ENCODE data around the gene CHRNA4. TPM values are rescaled to one million over a fixed set of nuclear protein-coding genes. Genes with fewer than 3 reads are reported as not detected.

CHRNA4 gene
- total RNA-seq, 1 experiment from 2014 or later: not detected

DNA sequence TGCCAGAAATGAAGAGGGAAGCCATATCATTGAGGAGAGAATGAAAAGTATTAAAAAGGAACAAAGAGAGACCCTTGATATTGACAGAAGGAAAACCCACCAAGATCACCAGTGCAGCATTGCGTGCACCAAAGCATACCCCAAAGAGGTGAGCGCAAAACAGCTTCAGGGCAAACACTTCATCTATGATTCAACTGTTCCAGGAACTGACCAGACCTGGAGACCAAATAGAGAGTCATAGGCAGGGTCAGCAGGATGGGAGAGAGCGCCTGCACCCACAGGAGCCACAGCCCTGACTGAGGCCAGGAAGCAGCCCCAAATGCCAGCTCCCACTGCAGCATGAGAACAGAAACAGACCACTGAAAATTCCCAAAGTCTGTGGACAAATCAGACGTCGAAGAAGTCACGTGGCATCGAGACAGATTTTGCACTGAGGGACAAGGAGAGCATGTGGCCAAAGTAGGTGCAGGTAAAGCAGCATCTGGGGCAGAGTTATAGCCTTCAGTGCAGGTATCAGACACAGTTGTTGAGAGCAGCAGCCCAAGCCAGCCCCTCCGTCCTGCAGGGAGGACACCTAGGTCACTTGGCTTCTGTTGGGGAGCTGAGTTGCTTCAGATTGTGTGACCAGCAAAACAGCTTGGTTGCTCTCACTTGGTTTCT lies 29.3 kb downstream of the CHRNA4 start:
- in situ Hi-C loops (cut with HindIII; ENCODE audit: low pct_unique_long_range_greater_than_20kb, low sequenced_read_pairs): no loop called here
- DNase-seq (ENCODE audit: low read depth): no peak

GRCh38 chr20:63330940-63331339 lies 30.2 kb downstream of the CHRNA4 start:
- in situ Hi-C loops (cut with HindIII; ENCODE audit: low pct_unique_long_range_greater_than_20kb, low sequenced_read_pairs): no loop called here

DNA sequence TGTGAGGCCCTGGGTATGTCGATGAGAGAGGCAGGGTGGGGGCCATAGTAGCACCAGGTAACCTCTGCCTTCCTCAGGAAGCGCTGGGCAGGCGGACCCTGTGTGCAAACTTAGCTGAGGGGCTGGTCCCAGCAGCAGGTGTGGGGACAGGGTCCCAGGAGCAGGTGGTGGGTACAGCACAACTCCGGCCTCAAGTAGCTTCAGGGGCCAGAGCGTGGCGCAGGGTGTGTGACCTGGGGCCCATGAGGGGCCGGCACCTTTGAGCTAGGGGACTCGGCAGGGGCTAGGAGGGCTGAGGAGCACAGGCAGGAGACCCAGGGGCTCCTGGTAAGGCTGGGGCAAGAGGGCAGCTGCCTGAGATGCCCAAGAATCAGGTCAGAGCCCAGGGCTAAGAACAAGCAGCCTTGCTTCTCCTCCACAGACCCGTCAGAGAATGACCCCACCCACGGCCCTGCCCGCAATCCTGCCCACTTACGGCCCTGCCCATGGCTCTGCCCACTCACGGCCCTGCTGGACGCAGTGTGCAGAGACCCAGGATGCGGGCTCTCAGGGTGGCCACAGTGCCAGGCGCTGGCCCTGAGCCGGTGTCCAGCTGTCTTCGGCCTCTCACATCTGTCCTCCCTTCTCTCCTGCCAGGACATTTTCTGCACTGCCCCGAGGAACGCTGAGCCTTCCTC lies 30.9 kb downstream of the CHRNA4 start:
- in situ Hi-C loops (cut with HindIII; ENCODE audit: low pct_unique_long_range_greater_than_20kb, low sequenced_read_pairs): no loop called here
- DNase-seq (ENCODE audit: low read depth): no peak

More at GRCh38 chr20:63330940-63331339, 30.2 kb downstream of the CHRNA4 start:
- no peak for DNase-seq (ENCODE audit: low read depth)

DNA sequence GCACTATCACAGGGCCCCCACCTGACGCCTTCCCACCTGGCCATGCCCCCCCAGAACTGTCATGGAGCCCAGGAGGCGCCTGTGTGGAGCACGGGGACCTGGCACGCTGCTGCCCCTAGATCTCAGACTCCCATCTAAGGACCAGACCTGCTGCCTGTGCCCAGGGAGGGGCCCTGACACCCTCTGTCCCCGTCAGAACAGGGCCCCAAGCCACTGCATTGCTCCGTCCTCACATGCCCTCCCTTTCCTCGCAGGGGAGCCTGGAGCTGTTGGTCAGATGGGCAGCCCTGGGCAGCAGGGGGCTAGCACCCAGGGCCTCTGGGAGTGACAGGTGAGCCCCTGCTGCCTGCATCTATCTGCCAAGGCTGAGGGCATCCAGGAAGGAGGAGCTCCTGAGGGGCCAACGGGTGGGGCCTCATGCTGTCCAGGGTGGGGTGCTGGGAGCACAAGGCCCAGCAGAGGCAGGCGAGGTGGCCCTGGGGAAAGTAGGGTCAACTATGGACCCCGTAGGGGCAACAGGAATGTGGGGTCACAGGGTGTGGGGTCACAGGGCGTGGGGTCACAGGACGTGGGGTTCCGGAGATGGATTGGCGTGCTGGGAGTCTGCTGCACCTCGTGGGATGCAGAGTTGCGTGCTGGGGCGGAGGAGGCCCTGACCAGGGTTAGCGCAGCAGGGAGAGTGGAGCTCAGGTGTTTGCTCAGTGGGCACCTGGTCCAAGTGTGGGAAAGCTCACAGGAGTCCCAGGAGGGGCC lies 31.6 kb downstream of the CHRNA4 start:
- no peak for DNase-seq (ENCODE audit: low read depth)
- in situ Hi-C loops (cut with HindIII; ENCODE audit: low pct_unique_long_range_greater_than_20kb, low sequenced_read_pairs): no loop called here

- DNase-seq (ENCODE audit: low read depth): no peak
- in situ Hi-C loops (cut with HindIII; ENCODE audit: low pct_unique_long_range_greater_than_20kb, low sequenced_read_pairs): no loop called here
These were observed 32.4 kb downstream of the CHRNA4 start for GRCh38 chr20:63328718-63329275.

DNA sequence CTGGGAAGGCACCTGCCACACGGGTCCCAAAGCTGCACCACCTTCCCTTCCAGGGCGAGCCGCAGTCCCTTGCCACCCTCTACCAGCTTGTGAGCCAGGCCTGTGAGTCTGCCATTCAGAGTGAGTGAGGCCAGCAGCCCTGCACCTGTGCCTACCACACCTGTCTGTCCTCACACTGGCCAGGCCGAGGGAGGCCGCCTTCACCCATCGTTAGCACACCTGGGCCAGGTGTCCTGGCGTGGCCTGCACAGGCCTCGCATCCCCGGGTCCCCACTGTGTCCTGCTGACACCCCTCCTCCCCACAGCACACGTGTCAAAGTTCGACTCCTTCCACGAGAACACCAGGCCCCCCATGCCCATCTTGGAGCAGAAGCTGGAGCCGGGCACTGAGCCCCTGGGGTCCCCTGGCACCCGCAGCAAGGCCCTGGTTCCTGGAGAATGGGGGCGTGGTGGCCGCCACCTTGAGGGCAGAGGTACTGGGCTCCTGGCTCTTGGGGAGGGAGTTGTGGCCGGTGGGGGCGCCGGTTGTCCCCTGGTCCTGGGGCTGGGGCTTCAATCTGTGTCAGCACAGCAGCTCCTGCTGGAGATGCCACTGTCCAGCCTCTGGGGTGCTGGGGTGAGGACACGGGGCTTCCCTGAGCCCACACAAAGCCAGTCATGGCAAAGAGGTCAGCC lies 33.0 kb downstream of the CHRNA4 start:
- in situ Hi-C loops (cut with HindIII; ENCODE audit: low pct_unique_long_range_greater_than_20kb, low sequenced_read_pairs): no loop called here
- no peak for DNase-seq (ENCODE audit: low read depth)

GRCh38 chr20:63327231-63327745 lies 33.9 kb downstream of the CHRNA4 start:
- DNase-seq (ENCODE audit: low read depth): no peak
- in situ Hi-C loops (cut with HindIII; ENCODE audit: low pct_unique_long_range_greater_than_20kb, low sequenced_read_pairs): no loop called here

DNA sequence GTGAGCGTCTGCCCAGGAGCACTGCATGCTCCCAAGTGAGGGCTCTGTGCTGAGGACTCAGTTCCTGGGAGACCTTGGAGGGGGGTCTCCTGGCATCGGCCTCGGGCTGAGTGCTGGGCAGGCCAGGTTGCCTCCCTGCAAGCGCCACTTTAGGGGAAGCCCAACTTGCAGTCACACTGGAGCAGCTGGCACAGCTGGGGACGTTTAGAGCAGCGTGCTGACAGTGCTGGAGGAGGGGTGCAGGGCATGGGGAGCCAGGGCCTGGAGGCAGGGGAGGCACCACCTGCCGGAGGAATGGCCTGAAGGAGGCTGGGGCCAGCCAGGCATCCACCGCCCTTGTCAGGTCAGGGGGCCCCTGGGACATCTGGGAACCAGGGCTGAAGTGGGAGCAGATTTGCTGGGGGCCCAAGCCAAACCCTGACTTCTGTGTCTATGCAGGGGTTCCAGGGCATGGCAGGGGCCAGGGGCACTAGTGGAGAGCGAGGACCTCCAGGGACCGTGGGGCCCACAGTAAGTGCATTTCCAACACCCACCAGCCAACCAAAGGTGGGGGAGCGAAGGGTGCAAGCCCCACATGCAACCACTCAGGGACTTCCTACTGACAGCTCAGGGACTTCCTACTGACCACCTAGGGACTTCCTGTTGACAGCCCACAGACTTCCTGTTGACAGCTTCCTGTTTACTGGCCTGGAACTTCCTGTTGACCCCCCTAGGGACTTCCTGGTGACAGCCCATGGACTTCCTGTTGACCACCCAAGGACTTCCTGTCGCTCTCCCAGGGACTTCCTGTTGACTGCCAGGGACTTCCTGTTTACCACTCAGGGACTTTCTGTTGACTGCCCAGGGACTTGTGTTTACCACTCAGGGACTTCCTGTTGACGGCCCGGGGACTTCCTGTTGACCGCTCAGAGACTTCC lies 34.6 kb downstream of the CHRNA4 start:
- in situ Hi-C loops (cut with HindIII; ENCODE audit: low pct_unique_long_range_greater_than_20kb, low sequenced_read_pairs): no loop called here
- no peak for DNase-seq (ENCODE audit: low read depth)

- in situ Hi-C loops (cut with HindIII; ENCODE audit: low pct_unique_long_range_greater_than_20kb, low sequenced_read_pairs): no loop called here
- DNase-seq (ENCODE audit: low read depth): no peak
These were observed 35.4 kb downstream of the CHRNA4 start for GRCh38 chr20:63325554-63326313.

GRCh38 chr20:63325021-63325471 lies 36.1 kb downstream of the CHRNA4 start:
- in situ Hi-C loops (cut with HindIII; ENCODE audit: low pct_unique_long_range_greater_than_20kb, low sequenced_read_pairs): no loop called here
- DNase-seq (ENCODE audit: low read depth): no peak

DNA sequence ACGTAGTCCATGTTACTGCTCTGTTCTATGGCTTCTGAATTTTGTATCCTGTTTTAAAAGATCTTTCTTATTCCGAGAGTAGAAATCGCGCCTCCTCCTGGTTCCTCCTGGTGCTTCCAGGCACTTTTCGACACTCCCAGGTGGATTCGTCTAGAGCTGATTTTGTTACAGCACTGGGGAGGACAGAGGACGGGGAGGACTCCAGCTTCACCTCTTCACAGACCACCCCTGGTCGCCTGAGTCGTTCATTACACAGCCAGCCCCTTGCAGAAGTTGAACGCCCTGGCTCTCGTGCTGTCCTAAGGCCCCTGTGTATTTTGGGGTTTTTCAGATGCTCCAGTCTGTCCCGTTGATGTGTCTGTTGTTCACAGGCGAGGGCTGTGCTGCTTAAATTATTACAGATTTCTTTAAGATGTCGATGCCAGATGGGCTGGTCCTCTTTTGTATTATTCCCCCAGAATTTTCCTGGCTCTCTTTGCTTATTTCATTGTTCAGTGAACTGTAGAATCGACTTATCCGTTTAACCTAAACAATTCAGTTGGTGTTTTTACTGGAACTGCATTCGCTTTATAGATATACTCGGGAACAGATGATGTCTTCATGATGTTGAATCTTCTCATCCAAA lies 37.7 kb downstream of the CHRNA4 start:
- DNase-seq (ENCODE audit: low read depth): no peak

DNA sequence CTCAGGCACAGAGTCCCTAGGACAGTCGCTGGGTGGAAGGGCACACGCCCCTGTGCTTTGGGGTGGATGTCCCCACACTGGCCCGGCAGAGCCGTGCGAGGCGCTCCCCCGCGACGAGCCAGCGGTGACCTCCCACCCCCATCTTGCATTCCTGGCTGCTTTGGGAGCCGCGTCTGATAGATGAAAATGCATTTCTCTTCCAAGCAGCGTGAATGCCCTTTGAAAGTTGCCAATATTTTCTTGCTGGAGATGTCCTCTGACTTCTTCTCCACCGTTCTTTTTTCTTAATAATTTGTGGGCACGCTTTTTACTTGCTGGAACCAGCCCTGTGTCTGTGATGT lies 38.2 kb downstream of the CHRNA4 start:
- in situ Hi-C loops (cut with HindIII; ENCODE audit: low pct_unique_long_range_greater_than_20kb, low sequenced_read_pairs): no loop called here

More for the DNA sequence above, 37.7 kb downstream of the CHRNA4 start:
- in situ Hi-C loops (cut with HindIII; ENCODE audit: low pct_unique_long_range_greater_than_20kb, low sequenced_read_pairs): no loop called here

GRCh38 chr20:63322146-63322932 lies 38.8 kb downstream of the CHRNA4 start:
- DNase-seq (ENCODE audit: low read depth): no peak
- in situ Hi-C loops (cut with HindIII; ENCODE audit: low pct_unique_long_range_greater_than_20kb, low sequenced_read_pairs): no loop called here

More for the DNA sequence above, 38.2 kb downstream of the CHRNA4 start:
- no peak for DNase-seq (ENCODE audit: low read depth)

- no peak for DNase-seq (ENCODE audit: low read depth)
- in situ Hi-C loops (cut with HindIII; ENCODE audit: low pct_unique_long_range_greater_than_20kb, low sequenced_read_pairs): no loop called here
These were observed 39.9 kb downstream of the CHRNA4 start for GRCh38 chr20:63321148-63321831.

DNA sequence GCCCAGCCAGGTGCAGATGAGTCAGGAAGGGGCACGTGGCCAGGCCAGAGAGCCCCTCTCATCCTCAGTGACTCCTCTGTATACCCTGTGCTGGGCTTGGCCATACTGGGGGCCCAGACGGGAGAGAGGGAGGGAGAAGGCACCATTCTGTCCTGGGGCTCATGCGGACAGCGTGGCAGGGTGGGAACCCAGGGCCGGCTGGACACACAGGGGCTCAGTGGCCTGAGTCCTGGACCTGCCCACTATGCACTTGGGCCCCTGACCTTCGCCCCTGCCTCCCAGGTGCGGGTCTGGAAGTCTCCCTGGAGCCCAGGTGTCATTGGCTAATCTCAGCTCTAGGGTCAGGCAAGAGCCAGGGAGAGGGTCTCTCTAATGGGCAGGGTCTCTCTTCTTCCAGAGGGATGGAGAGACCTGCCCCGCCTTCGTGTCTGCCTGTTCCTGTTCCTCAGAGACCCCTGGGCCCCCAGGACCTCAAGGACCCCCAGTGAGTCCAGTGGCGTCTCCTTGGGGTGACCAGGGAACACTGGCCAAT lies 40.5 kb downstream of the CHRNA4 start:
- in situ Hi-C loops (cut with HindIII; ENCODE audit: low pct_unique_long_range_greater_than_20kb, low sequenced_read_pairs): no loop called here

More for the DNA sequence above, 40.5 kb downstream of the CHRNA4 start:
- no peak for DNase-seq (ENCODE audit: low read depth)
